ENCODE measurements around the gene UBA3.

Gene UBA3

GRCh38 chr3:69020857-69021256 lies 59.3 kb downstream of the UBA3 start:
- Mint-ChIP-seq H3K4me1 (no peaks in the 10 kb centered on the region), H3K4me3 (no peak overlapping the region), H3K27ac (no peak overlapping the region), H3K27me3 (ENCODE audit: low read depth, poor library complexity) (no peaks in the 10 kb centered on the region), H3K36me3 (ENCODE audit: low read depth) (peaks cover 43% of the 10 kb centered on the region), H3K9me3 (peaks cover 9% of the 10 kb centered on the region)
- no peak for DNase-seq
- no peak for TF ChIP-seq CTCF (IDR thresholded peaks at IDR 0.05)

GRCh38 chr3:69020424-69020823 lies 59.7 kb downstream of the UBA3 start:
- Mint-ChIP-seq H3K4me3 (no peak overlapping the region), H3K4me1 (peaks cover under 1% of the 10 kb centered on the region)

GRCh38 chr3:69016901-69017300 lies 63.3 kb downstream of the UBA3 start:
- Mint-ChIP-seq H3K4me1 (peaks cover 27% of the 10 kb centered on the region), H3K36me3 (ENCODE audit: low read depth) (peaks cover 32% of the 10 kb centered on the region), H3K27me3 (ENCODE audit: low read depth, poor library complexity) (no peaks in the 10 kb centered on the region), H3K4me3 (no peak overlapping the region), H3K27ac (no peak overlapping the region), H3K9me3 (peaks cover 9% of the 10 kb centered on the region)
- DNase-seq: no peak
- no peak for TF ChIP-seq CTCF (IDR thresholded peaks at IDR 0.05)

More at GRCh38 chr3:69020424-69020823, 59.7 kb downstream of the UBA3 start:
- no peak for DNase-seq
- TF ChIP-seq CTCF (IDR thresholded peaks at IDR 0.05): peak; percentile 30
- Mint-ChIP-seq H3K27ac (no peak overlapping the region), H3K36me3 (ENCODE audit: low read depth) (peaks cover 40% of the 10 kb centered on the region), H3K9me3 (peaks cover 9% of the 10 kb centered on the region), H3K27me3 (ENCODE audit: low read depth, poor library complexity) (no peaks in the 10 kb centered on the region)

- Mint-ChIP-seq H3K4me3 (no peak overlapping the region), H3K9me3 (peaks cover 9% of the 10 kb centered on the region), H3K4me1 (peaks cover 35% of the 10 kb centered on the region), H3K27ac (no peak overlapping the region), H3K27me3 (ENCODE audit: low read depth, poor library complexity) (no peaks in the 10 kb centered on the region), H3K36me3 (ENCODE audit: low read depth) (peaks cover 32% of the 10 kb centered on the region)
- no peak for DNase-seq
- TF ChIP-seq CTCF (IDR thresholded peaks at IDR 0.05): no peak
These were observed 64.1 kb downstream of the UBA3 start for GRCh38 chr3:69016102-69016501.

GRCh38 chr3:69014022-69014580 lies 66.1 kb downstream of the UBA3 start:
- no peak for DNase-seq
- no peak for TF ChIP-seq CTCF (IDR thresholded peaks at IDR 0.05)
- Mint-ChIP-seq H3K27me3 (ENCODE audit: low read depth, poor library complexity) (no peaks in the 10 kb centered on the region), H3K36me3 (ENCODE audit: low read depth) (peaks cover 32% of the 10 kb centered on the region), H3K4me1 (peaks cover 55% of the 10 kb centered on the region), H3K27ac (no peak overlapping the region), H3K4me3 (peak overlapping the region; percentile 82), H3K9me3 (peaks cover 9% of the 10 kb centered on the region)

Measured in nephron progenitor cell (in vitro differentiated cells).